ENCODE data around the gene MAP1A. TPM values are rescaled to one million over a fixed set of nuclear protein-coding genes. Genes with fewer than 3 reads are reported as not detected.
A peak's percentile ranks its signal among the peaks of the same experiment; 100 is the strongest.

MAP1A gene
- total RNA-seq, 4 donors from 2014 or later = 2.3 to 6.7 (median 3.8) TPM

- TF ChIP-seq CTCF (IDR thresholded peaks at IDR 0.05) = no peak
- no peak for TF ChIP-seq POLR2A (IDR thresholded peaks at IDR 0.05)
- intact Hi-C loops (cut with DNase I; ENCODE audit: low total_unique reads) = no loop called here
- DNase-seq (ENCODE audit: low spot score in 2 of 2) = peak in 1 of 2 donors; percentile 56
- no peak overlapping the region for H3K4me3 ChIP-seq (ENCODE audit: low read depth, poor library complexity, severe bottlenecking)
- 62 to 65% methylated on average over 2 of the region's 2 CpGs for WGBS, 2 donors
Observed at GRCh38 chr15:43519196-43519595, 1.8 kb downstream of the MAP1A start.

GRCh38 chr15:43520138-43520537, 2.7 kb downstream of the MAP1A start:
- peak in 1 of 2 donors; percentile 63 for DNase-seq (ENCODE audit: low spot score in 2 of 2)
- intact Hi-C loops (cut with DNase I; ENCODE audit: low total_unique reads) = no loop called here
- H3K4me3 ChIP-seq (ENCODE audit: low read depth, poor library complexity, severe bottlenecking) = no peak overlapping the region
- 59 to 73% methylated on average over 2 of the region's 2 CpGs for WGBS, 2 donors
- TF ChIP-seq CTCF (IDR thresholded peaks at IDR 0.05) (no peak), POLR2A (IDR thresholded peaks at IDR 0.05) (no peak)

DNA sequence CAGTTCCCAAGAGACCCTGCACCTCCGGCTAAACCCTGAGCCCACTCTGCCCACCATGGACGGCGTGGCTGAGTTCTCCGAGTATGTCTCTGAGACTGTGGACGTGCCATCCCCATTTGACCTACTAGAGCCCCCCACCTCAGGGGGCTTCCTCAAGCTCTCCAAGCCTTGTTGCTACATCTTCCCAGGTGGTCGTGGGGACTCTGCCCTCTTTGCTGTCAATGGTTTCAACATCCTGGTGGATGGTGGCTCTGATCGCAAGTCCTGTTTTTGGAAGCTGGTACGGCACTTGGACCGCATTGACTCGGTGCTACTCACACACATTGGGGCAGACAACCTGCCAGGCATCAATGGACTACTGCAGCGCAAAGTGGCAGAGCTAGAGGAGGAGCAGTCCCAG, 4.0 kb downstream of the MAP1A start:
- TF ChIP-seq CTCF (IDR thresholded peaks at IDR 0.05) (no peak), POLR2A (IDR thresholded peaks at IDR 0.05) (no peak)
- 92 to 96% methylated on average over 11 of the region's 11 CpGs for WGBS, 2 donors
- H3K4me3 ChIP-seq (ENCODE audit: low read depth, poor library complexity, severe bottlenecking) = no peak overlapping the region
- peak in 1 of 2 donors; percentile 48 for DNase-seq (ENCODE audit: low spot score in 2 of 2)
- intact Hi-C loops (cut with DNase I; ENCODE audit: low total_unique reads) = no loop called here

GRCh38 chr15:43522247-43522646, 4.8 kb downstream of the MAP1A start:
- intact Hi-C loops (cut with DNase I; ENCODE audit: low total_unique reads) = no loop called here
- no peak overlapping the region for H3K4me3 ChIP-seq (ENCODE audit: low read depth, poor library complexity, severe bottlenecking)
- peak in 1 of 2 donors; percentile 59 for DNase-seq (ENCODE audit: low spot score in 2 of 2)
- 72 to 81% methylated on average over 9 of the region's 9 CpGs for WGBS, 2 donors
- TF ChIP-seq POLR2A (IDR thresholded peaks at IDR 0.05) (no peak), CTCF (IDR thresholded peaks at IDR 0.05) (no peak)

- no peak overlapping the region for H3K4me3 ChIP-seq (ENCODE audit: low read depth, poor library complexity, severe bottlenecking)
- peak in 1 of 2 donors; percentile 67 for DNase-seq (ENCODE audit: low spot score in 2 of 2)
- WGBS, 2 donors = 62 to 77% methylated on average over 6 to 7 of the region's 7 CpGs
- TF ChIP-seq POLR2A (IDR thresholded peaks at IDR 0.05) (no peak), CTCF (IDR thresholded peaks at IDR 0.05) (no peak)
- intact Hi-C loops (cut with DNase I; ENCODE audit: low total_unique reads) = no loop called here
Observed at GRCh38 chr15:43523646-43524045, 6.2 kb downstream of the MAP1A start.

- peak in 1 of 2 donors; percentile 69 for DNase-seq (ENCODE audit: low spot score in 2 of 2)
- WGBS, 2 donors = 82 to 91% methylated on average over 4 of the region's 4 CpGs
- intact Hi-C loops (cut with DNase I; ENCODE audit: low total_unique reads) = no loop called here
- TF ChIP-seq CTCF (IDR thresholded peaks at IDR 0.05) (no peak), POLR2A (IDR thresholded peaks at IDR 0.05) (no peak)
- H3K4me3 ChIP-seq (ENCODE audit: low read depth, poor library complexity, severe bottlenecking) = no peak overlapping the region
Observed at GRCh38 chr15:43524254-43524845, 6.9 kb downstream of the MAP1A start.

All from lower leg skin (tissue), 4 donors.